CD4-positive, alpha-beta T cell treated with Interleukin-15 for 1 hour (primary cell): ENCODE results near the gene MRGPRE.

Experiments used
- DNase-seq: peaks from one replicate; pipeline ENCODE4 v3.0.0-alpha.2; 2020

The MRGPRE gene

GRCh38 chr11:3177931-3178330, 54.3 kb downstream of the MRGPRE start:
- DNase-seq, result no peak
